Activated CD8-positive, alpha-beta memory T cell treated with anti-CD3 and anti-CD28 coated beads, Interleukin-2, amount 50 U/mL, for 48 hours (primary cell): ENCODE data around the gene DENND2D.

Experiments used
- DNase-seq: peaks from one replicate; pipeline ENCODE4 v3.0.0-alpha.2; 2020

Gene DENND2D

GRCh38 chr1:111164151-111164550, 36.3 kb downstream of the DENND2D start:
- no peak for DNase-seq

- DNase-seq, result no peak
These were observed 37.1 kb downstream of the DENND2D start for GRCh38 chr1:111163363-111163762.

- no peak for DNase-seq
These were observed 38.0 kb downstream of the DENND2D start for GRCh38 chr1:111162488-111162880.

- no peak for DNase-seq
These were observed 38.5 kb downstream of the DENND2D start for GRCh38 chr1:111161843-111162487.

GRCh38 chr1:111157431-111157830, 43.0 kb downstream of the DENND2D start:
- DNase-seq, result no peak

GRCh38 chr1:111154021-111154999, 46.1 kb downstream of the DENND2D start:
- no peak for DNase-seq

GRCh38 chr1:111151838-111152237, 48.6 kb downstream of the DENND2D start:
- no peak for DNase-seq

- no peak for DNase-seq
These were observed 52.0 kb downstream of the DENND2D start for GRCh38 chr1:111148376-111148881.

GRCh38 chr1:111147948-111148347, 52.5 kb downstream of the DENND2D start:
- DNase-seq, result no peak

- DNase-seq, result no peak
These were observed 54.3 kb downstream of the DENND2D start for GRCh38 chr1:111145963-111146768.

GRCh38 chr1:111145542-111145941, 54.9 kb downstream of the DENND2D start:
- no peak for DNase-seq

- no peak for DNase-seq
These were observed 58.0 kb downstream of the DENND2D start for GRCh38 chr1:111142356-111142975.

- no peak for DNase-seq
These were observed 58.9 kb downstream of the DENND2D start for GRCh38 chr1:111141245-111142220.

GRCh38 chr1:111140680-111140967, 59.8 kb downstream of the DENND2D start:
- no peak for DNase-seq

GRCh38 chr1:111139956-111140679, 60.3 kb downstream of the DENND2D start, which contains the start of the genes CEPT1 and DRAM2:
Gene CEPT1, plus strand, starts transcription at chr1:111140223. Its CDS starts 7,492 bp downstream, at chr1:111147715.
Gene DRAM2, minus strand, starts transcription at chr1:111140093. Its CDS starts 8,539 bp downstream, at chr1:111131554.
- peak; percentile 93 for DNase-seq

- peak; percentile 77 for DNase-seq
These were observed 61.0 kb downstream of the DENND2D start for GRCh38 chr1:111139324-111139955.
